ENCODE measurements around the gene SMIM7.

The SMIM7 gene

DNA sequence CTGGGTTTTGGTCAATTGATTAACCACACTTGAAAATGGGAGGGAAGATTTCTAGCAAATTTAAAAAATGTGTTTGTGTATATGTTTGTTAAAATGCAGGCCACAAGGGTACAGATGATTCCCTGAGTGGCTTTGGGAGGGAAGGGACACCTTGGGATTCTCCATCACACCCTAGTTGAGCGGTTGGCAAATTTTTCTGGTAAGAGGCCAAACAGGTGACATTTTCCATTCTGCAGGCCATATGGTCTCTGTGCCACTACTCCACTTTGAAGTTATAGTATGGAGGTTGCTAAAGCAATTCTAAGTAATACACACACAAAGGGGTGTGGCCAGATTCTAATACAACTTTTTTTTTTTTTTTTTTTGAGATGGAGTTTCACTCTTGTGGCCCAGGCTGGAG lies 19.0 kb downstream of the SMIM7 start:
- no peaks in the 10 kb centered on the region for H3K27me3 ChIP-seq (replicated peaks; ENCODE audit: control insufficient read depth, insufficient read depth, low read length, poor library complexity, severe bottlenecking)
- no peak for DNase-seq
- H3K4me3 ChIP-seq (ENCODE audit: insufficient read depth, low read depth, low read length, poor library complexity, severe bottlenecking), result no peak overlapping the region
- no peak overlapping the region for H3K27ac ChIP-seq (ENCODE audit: insufficient read depth, low read length, poor library complexity, severe bottlenecking)
- H3K4me1 ChIP-seq (ENCODE audit: control insufficient read depth, insufficient read depth, low read length, poor library complexity, severe bottlenecking), result no peaks in the 10 kb centered on the region
- peaks cover 47% of the 10 kb centered on the region for H3K36me3 ChIP-seq (ENCODE audit: control insufficient read depth, insufficient read depth, low read length)
- no peaks in the 10 kb centered on the region for H3K9me3 ChIP-seq (ENCODE audit: control insufficient read depth, low read length)

DNA sequence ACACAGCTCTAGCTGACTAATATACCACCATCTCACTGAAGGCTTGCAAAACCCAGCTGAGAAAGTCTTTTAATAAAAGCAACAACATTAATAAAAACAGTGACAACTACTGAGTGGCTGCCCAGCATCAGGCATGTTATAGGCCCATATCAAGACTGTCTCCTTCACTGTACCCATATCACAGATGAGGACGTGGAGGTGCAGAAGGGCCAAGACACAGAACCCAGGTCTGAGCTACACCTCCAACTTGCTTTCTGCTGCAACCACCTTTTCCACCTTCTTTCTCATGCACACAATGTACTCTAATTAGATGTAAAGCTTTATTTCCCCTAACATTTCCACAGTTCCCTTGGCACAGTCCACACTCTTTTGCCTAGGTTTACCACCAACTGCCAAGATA lies 21.3 kb downstream of the SMIM7 start:
- no peaks in the 10 kb centered on the region for H3K27me3 ChIP-seq (replicated peaks; ENCODE audit: control insufficient read depth, insufficient read depth, low read length, poor library complexity, severe bottlenecking)
- H3K4me3 ChIP-seq (ENCODE audit: insufficient read depth, low read depth, low read length, poor library complexity, severe bottlenecking), result no peak overlapping the region
- no peaks in the 10 kb centered on the region for H3K9me3 ChIP-seq (ENCODE audit: control insufficient read depth, low read length)
- H3K27ac ChIP-seq (ENCODE audit: insufficient read depth, low read length, poor library complexity, severe bottlenecking), result no peak overlapping the region
- no peak for DNase-seq
- H3K4me1 ChIP-seq (ENCODE audit: control insufficient read depth, insufficient read depth, low read length, poor library complexity, severe bottlenecking), result no peaks in the 10 kb centered on the region
- peaks cover 40% of the 10 kb centered on the region for H3K36me3 ChIP-seq (ENCODE audit: control insufficient read depth, insufficient read depth, low read length)

DNA sequence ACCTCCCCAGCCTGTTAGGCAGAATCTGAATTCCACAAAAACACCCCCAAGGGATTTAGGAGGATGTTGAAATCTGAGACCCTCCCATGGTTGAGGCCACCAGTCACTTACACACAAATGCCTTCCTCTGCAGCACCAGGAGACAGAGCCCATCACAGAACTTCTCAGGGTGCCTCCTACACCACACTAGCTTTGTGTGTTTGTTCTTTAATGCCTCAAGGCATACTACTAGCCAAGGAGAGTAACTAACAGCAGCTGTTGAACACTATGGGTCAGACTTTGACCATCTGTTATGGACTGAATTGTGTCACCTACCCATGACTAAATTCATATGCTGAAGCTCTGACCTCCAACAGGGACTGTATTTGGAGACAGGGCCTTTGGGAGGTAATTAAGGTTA lies 22.4 kb downstream of the SMIM7 start:
- Histone ChIP-seq H3K4me1 (ENCODE audit: control insufficient read depth, insufficient read depth, low read length, poor library complexity, severe bottlenecking) (no peaks in the 10 kb centered on the region), H3K27me3 (replicated peaks; ENCODE audit: control insufficient read depth, insufficient read depth, low read length, poor library complexity, severe bottlenecking) (no peaks in the 10 kb centered on the region), H3K9me3 (ENCODE audit: control insufficient read depth, low read length) (no peaks in the 10 kb centered on the region), H3K4me3 (ENCODE audit: insufficient read depth, low read depth, low read length, poor library complexity, severe bottlenecking) (no peak overlapping the region), H3K27ac (ENCODE audit: insufficient read depth, low read length, poor library complexity, severe bottlenecking) (no peak overlapping the region), H3K36me3 (ENCODE audit: control insufficient read depth, insufficient read depth, low read length) (peaks cover 33% of the 10 kb centered on the region)
- DNase-seq, result no peak

DNA sequence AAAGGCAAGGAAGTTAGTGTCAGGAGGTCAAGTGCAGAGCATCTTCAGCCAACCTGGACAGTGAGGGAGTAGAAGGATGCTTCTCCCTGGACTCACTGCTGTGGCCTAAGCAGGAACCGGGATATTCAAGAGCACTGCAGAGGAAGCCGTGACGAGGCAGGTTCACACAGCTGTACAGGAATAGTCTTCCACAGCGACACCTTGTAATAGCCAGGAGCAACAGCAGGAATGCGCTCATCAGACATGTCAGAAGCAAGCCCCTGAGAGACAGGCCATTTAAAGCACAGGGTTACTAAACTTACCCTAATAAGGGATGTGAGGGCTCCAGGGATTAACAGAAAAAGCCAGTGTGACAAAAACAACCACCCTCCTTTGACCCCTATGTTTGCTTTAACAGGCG lies 28.5 kb downstream of the SMIM7 start:
- no peak for DNase-seq
- peaks cover 9% of the 10 kb centered on the region for H3K4me1 ChIP-seq (ENCODE audit: control insufficient read depth, insufficient read depth, low read length, poor library complexity, severe bottlenecking)
- peaks cover 27% of the 10 kb centered on the region for H3K36me3 ChIP-seq (ENCODE audit: control insufficient read depth, insufficient read depth, low read length)
- H3K27ac ChIP-seq (ENCODE audit: insufficient read depth, low read length, poor library complexity, severe bottlenecking), result no peak overlapping the region
- H3K4me3 ChIP-seq (ENCODE audit: insufficient read depth, low read depth, low read length, poor library complexity, severe bottlenecking), result no peak overlapping the region
- no peaks in the 10 kb centered on the region for H3K9me3 ChIP-seq (ENCODE audit: control insufficient read depth, low read length)
- H3K27me3 ChIP-seq (replicated peaks; ENCODE audit: control insufficient read depth, insufficient read depth, low read length, poor library complexity, severe bottlenecking), result no peaks in the 10 kb centered on the region

DNA sequence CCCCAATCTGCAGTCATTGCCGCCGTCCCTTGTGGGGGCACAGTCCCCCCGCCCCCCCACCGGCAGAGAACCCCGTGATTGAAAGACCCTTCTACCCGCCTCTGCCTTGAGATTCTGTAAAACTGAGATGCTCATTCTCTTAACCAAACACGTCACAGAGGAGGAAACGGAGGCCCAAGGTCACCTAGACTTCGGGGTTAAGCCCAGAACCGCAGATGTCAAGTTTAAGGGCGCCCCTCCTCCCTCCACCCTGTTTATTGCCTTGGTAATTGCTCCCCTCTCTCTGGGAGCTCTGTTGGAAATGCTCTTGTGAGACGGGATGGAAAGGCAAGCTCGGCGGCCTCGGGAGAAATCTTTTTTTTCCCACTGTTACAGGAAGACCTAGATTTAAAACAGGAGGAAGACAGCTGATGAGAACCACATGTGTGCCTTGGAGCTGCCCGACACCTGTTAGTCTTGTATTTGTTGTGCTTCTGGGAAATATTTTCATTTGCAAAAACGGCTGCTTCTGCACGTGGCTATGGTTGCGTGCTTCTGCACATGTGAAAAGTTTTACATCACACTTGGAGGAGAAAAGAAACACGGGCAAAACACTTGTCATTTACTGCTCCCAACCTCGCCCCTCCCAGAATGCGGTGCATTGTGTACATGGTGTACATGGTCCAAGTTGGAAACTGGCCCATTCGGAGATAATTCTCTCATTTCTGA lies 30.8 kb downstream of the SMIM7 start:
- no peaks in the 10 kb centered on the region for H3K27me3 ChIP-seq (replicated peaks; ENCODE audit: control insufficient read depth, insufficient read depth, low read length, poor library complexity, severe bottlenecking)
- peak overlapping the region; percentile 91 for H3K4me3 ChIP-seq (ENCODE audit: insufficient read depth, low read depth, low read length, poor library complexity, severe bottlenecking)
- peaks cover 28% of the 10 kb centered on the region for H3K36me3 ChIP-seq (ENCODE audit: control insufficient read depth, insufficient read depth, low read length)
- H3K27ac ChIP-seq (ENCODE audit: insufficient read depth, low read length, poor library complexity, severe bottlenecking), result peak overlapping the region; percentile 93
- no peaks in the 10 kb centered on the region for H3K9me3 ChIP-seq (ENCODE audit: control insufficient read depth, low read length)
- peaks cover 16% of the 10 kb centered on the region for H3K4me1 ChIP-seq (ENCODE audit: control insufficient read depth, insufficient read depth, low read length, poor library complexity, severe bottlenecking)
- no peak for DNase-seq

DNA sequence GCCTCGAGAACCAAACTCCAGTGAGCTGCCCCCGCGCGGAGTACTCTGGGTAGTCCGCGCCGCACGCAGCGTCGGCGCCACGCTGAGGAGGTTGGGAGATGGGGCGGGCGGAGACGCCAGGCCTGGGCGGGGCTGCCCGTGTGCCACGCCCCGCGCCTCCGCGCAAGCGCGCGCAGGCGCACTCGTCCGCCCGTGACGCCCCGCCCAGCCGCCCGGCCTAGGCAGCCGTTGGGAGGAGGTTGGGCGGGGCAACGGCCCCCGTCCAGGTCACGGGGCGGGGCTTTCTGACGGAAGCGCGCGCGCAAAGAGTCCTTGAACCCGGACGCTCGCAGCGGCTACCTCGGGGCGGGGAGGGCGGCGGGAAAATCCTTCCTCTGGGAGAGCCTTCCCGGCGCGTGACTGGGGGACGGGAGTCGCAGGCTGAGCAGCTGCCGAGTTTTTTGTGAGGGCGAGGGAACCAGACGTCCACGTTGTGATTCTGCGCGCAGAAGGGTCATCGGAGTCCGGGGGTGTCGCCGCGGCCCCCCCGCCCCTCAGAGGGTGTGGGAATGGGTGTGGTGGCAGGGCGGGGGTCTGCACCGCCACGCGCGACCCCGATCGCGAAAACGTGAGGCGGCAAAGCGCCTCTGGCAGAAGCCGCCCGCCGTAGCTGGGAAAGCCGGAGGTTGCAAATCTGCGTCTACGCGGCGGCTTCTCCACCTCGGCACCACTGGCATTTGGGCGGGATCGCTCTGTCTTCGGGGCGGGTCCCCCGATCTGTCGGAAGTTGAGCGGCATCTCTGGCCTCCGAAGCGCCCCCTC lies 31.6 kb downstream of the SMIM7 start, which contains the start of gene MED26:
TSS of gene MED26 (minus strand) at position 22 of the 801 bp plus-strand sequence. CDS start 261 bp downstream, outside the sequence.
- DNase-seq, result peak; percentile 89 to 94 (median 92)
- Histone ChIP-seq H3K27ac (ENCODE audit: insufficient read depth, low read length, poor library complexity, severe bottlenecking) (peak within 1 kb of the TSS; percentile 93), H3K9me3 (ENCODE audit: control insufficient read depth, low read length) (no peaks in the 10 kb centered on the region), H3K36me3 (ENCODE audit: control insufficient read depth, insufficient read depth, low read length) (peaks cover 24% of the 10 kb centered on the region), H3K4me3 (ENCODE audit: insufficient read depth, low read depth, low read length, poor library complexity, severe bottlenecking) (peak within 1 kb of the TSS; percentile 91), H3K4me1 (ENCODE audit: control insufficient read depth, insufficient read depth, low read length, poor library complexity, severe bottlenecking) (peaks cover 16% of the 10 kb centered on the region), H3K27me3 (replicated peaks; ENCODE audit: control insufficient read depth, insufficient read depth, low read length, poor library complexity, severe bottlenecking) (no peaks in the 10 kb centered on the region)

DNA sequence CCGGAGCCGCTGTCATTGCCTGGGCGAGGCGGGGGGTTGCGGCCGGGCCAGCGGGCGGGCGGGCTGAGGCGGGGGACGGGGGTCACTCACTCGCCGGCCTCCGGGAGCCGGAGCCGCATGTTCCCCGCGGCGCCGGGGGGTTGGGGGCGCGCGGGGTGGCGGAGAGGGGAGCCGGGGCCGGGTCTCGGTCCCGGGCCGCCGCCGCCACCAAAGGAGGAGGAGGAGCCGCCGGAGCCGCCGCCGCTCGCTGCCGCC lies 32.1 kb downstream of the SMIM7 start:
- Histone ChIP-seq H3K4me1 (ENCODE audit: control insufficient read depth, insufficient read depth, low read length, poor library complexity, severe bottlenecking) (peaks cover 16% of the 10 kb centered on the region), H3K27me3 (replicated peaks; ENCODE audit: control insufficient read depth, insufficient read depth, low read length, poor library complexity, severe bottlenecking) (no peaks in the 10 kb centered on the region), H3K36me3 (ENCODE audit: control insufficient read depth, insufficient read depth, low read length) (peaks cover 22% of the 10 kb centered on the region), H3K4me3 (ENCODE audit: insufficient read depth, low read depth, low read length, poor library complexity, severe bottlenecking) (peak overlapping the region; percentile 89), H3K9me3 (ENCODE audit: control insufficient read depth, low read length) (no peaks in the 10 kb centered on the region), H3K27ac (ENCODE audit: insufficient read depth, low read length, poor library complexity, severe bottlenecking) (peak overlapping the region; percentile 71)
- no peak for DNase-seq

DNA sequence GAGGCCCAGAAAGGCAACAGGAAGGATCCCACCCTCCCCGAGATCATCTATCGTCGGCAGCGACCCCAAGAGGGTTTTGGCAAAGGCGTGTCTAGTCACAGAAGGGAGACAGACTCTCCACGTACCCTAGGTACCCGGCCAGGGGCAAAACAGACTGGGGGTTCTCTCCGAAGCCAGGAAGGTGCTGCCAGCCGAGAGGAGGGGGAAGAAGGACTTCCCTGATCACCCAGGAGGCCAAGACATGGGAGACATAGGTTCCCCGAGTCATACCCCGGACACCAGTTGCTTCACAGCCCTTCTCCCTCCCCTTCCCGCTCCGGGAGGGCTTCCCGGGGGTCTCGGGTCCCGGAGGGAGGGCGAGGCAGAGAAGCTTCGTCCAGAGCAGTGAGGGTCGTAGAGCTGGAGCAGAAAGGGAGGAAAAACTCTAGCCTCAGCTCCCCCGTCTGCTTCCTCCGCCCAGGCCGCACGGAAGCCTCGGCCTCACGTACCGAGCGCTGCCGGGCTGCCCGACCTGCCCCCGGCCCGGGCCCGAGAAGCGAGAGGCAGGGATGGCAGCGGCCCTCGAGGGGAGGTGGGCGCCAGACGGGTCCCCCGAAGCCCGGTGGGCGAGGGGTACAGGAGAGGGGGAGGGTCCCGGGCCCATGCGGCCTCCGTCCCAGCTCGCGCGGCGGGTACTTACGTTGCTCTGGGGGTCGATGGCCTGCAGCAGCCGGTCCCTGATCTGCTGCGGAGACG lies 32.6 kb downstream of the SMIM7 start:
- DNase-seq, result no peak
- H3K36me3 ChIP-seq (ENCODE audit: control insufficient read depth, insufficient read depth, low read length), result peaks cover 20% of the 10 kb centered on the region
- H3K27me3 ChIP-seq (replicated peaks; ENCODE audit: control insufficient read depth, insufficient read depth, low read length, poor library complexity, severe bottlenecking), result no peaks in the 10 kb centered on the region
- H3K4me3 ChIP-seq (ENCODE audit: insufficient read depth, low read depth, low read length, poor library complexity, severe bottlenecking), result peak overlapping the region; percentile 89
- no peaks in the 10 kb centered on the region for H3K9me3 ChIP-seq (ENCODE audit: control insufficient read depth, low read length)
- peaks cover 16% of the 10 kb centered on the region for H3K4me1 ChIP-seq (ENCODE audit: control insufficient read depth, insufficient read depth, low read length, poor library complexity, severe bottlenecking)
- H3K27ac ChIP-seq (ENCODE audit: insufficient read depth, low read length, poor library complexity, severe bottlenecking), result peak overlapping the region; percentile 71

DNA sequence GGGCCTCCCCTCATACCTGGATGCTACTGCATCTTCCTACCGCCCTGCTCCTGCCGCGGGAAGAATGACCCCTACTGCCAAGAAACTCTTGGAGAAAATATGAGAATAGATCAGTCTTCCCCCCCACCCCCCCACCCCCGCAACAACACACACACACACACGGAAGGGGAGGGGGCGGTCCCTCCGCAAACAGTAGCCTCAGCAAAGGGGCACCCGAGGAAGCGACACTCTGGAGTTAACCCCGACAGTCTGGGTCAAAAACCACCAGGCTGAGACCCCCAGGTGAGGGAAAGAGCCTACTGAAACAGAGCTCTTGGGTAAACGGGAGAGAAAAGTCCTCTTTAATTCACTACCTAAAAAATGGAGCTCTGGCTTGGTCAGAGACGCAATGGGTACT lies 33.1 kb downstream of the SMIM7 start:
- H3K4me3 ChIP-seq (ENCODE audit: insufficient read depth, low read depth, low read length, poor library complexity, severe bottlenecking), result peak overlapping the region; percentile 89
- no peaks in the 10 kb centered on the region for H3K9me3 ChIP-seq (ENCODE audit: control insufficient read depth, low read length)
- H3K36me3 ChIP-seq (ENCODE audit: control insufficient read depth, insufficient read depth, low read length), result peaks cover 20% of the 10 kb centered on the region
- peak overlapping the region; percentile 71 for H3K27ac ChIP-seq (ENCODE audit: insufficient read depth, low read length, poor library complexity, severe bottlenecking)
- no peaks in the 10 kb centered on the region for H3K27me3 ChIP-seq (replicated peaks; ENCODE audit: control insufficient read depth, insufficient read depth, low read length, poor library complexity, severe bottlenecking)
- H3K4me1 ChIP-seq (ENCODE audit: control insufficient read depth, insufficient read depth, low read length, poor library complexity, severe bottlenecking), result peaks cover 16% of the 10 kb centered on the region
- no peak for DNase-seq
